GM10266 (cell line): Measurements from ENCODE around the gene PANX1.

Source experiments
- DNase-seq: peaks from one replicate; pipeline ENCODE4 v3.0.0; 2012; ENCODE audit errors: extremely low spot score
- TF ChIP-seq, protein P1 (sequence below): IDR thresholded peaks from 2 replicates; pipeline ENCODE4 v1.5.1; 2012; ENCODE audit warnings: mild to moderate bottlenecking, low read depth; ENCODE audit not compliant: control insufficient read depth, insufficient read depth; ENCODE audit errors: missing control alignments

Gene PANX1

DNA sequence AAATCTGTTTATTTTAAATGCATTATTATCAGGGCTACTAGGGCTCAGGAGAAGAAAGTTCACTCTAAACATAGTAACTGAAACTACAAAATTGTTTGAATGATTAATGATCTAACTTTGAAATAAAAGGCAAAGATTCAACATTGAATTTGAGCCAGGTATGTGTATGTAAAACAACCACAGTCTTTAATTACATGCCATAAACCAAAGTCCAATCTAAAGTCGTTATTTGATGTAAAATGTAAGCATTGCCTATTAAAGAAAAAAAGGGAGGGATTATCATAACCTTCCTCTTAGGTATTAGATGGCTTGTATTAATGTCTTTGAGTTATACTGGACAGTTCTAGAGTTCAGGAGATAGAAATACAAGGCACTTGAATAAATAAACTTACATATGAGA, 25.2 kb upstream of the PANX1 start:
- no peak for DNase-seq

DNA sequence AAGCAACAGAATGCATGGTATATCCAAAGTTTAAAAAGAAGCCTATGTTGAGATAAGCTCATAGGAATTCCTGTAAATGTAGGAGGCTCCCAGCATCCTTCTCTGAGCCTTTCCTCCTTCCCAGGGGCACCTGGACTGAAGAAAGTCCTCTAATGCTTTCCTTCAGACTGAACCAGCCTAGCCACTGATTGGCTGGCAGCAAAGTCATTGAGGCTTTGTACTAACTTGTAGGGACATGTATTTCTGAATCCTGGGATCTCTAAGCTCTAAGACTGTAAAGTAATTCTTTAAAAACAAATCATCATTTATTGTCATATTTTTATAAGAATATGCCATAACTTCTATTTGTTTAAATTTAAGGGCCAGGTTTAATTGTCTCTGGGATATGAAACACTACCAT, 23.9 kb upstream of the PANX1 start:
- TF ChIP-seq, protein P1, sequence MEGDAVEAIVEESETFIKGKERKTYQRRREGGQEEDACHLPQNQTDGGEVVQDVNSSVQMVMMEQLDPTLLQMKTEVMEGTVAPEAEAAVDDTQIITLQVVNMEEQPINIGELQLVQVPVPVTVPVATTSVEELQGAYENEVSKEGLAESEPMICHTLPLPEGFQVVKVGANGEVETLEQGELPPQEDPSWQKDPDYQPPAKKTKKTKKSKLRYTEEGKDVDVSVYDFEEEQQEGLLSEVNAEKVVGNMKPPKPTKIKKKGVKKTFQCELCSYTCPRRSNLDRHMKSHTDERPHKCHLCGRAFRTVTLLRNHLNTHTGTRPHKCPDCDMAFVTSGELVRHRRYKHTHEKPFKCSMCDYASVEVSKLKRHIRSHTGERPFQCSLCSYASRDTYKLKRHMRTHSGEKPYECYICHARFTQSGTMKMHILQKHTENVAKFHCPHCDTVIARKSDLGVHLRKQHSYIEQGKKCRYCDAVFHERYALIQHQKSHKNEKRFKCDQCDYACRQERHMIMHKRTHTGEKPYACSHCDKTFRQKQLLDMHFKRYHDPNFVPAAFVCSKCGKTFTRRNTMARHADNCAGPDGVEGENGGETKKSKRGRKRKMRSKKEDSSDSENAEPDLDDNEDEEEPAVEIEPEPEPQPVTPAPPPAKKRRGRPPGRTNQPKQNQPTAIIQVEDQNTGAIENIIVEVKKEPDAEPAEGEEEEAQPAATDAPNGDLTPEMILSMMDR = no peak
- no peak for DNase-seq

More for the DNA sequence above, 25.2 kb upstream of the PANX1 start:
- TF ChIP-seq, protein P1 = no peak

DNA sequence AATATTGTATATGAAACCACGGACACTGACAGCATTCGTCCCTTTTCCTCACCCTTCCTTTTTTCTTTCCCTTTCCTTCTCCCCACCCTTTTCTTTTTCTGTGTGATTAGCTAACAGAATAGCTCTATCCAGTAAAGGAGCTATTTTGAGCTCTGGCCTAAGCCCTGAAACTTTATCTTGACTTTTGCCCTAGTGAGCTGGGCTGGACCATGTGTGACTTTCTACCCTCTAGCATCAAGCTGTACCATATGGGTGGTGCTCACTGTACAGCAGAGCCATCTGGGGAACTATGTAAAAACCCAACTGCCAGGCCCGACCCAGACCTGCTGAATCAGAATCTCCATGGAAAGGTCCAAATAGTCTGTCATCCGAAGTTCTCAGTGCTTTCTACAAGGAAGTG, 21.9 kb upstream of the PANX1 start:
- TF ChIP-seq, protein P1 = no peak
- DNase-seq = no peak

DNA sequence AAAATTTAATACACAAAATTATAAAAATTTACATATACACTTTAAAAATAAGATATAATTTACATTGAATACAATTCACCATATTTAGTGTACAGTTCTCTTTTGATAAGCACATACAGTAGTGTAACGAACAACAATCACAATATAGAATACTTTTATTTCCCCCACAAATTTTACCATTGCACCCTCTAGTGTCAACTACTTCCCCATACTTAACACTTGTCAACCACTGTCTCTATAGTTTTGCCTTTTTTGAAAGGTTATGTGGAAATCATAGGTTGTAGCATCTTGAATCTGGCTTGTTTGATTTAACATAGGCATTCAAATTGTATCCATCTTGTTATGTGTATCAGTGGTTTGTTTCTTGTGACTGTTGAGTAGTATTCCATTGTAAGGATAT, 21.3 kb upstream of the PANX1 start:
- TF ChIP-seq, protein P1 = no peak
- DNase-seq = no peak

DNA sequence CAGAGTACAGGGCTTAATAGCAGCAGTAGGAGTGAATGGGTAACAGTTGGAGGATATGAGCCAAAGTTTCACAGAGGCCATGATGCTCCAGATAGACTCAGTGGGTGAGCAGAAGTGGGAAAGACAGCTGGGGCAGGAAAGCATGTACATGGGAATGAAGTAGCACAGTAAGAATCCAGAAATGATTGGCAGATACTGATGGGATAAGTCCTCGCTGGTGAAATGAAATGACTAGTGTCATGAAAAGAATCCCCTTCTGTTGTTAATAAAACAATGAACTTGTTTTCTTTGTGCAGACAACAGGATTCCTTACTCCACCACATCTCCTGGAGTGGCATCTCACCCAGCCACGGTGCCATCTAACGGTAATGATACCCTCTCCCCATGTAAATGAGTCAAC, 17.4 kb upstream of the PANX1 start:
- no peak for DNase-seq
- TF ChIP-seq, protein P1 = no peak

DNA sequence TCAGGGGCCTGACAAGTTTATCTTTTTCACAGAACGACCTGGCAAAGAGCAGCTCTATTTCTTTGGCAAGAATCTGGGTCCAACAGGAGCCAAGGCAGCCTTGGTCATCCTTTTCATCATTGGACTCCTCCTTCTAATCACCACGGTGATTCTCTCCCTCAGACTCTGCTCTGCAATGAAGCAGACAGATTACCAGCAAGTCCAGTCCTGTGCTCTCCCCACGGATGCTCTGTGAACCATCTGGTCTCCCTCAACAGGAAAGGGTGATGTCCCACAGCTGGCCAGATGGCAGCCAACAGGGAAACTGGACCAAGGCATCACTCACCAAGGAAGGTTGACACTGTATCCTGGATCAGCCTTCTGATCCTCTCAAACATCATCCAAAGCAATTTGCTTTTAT, 17.0 kb upstream of the PANX1 start:
- no peak for DNase-seq
- TF ChIP-seq, protein P1 = no peak

DNA sequence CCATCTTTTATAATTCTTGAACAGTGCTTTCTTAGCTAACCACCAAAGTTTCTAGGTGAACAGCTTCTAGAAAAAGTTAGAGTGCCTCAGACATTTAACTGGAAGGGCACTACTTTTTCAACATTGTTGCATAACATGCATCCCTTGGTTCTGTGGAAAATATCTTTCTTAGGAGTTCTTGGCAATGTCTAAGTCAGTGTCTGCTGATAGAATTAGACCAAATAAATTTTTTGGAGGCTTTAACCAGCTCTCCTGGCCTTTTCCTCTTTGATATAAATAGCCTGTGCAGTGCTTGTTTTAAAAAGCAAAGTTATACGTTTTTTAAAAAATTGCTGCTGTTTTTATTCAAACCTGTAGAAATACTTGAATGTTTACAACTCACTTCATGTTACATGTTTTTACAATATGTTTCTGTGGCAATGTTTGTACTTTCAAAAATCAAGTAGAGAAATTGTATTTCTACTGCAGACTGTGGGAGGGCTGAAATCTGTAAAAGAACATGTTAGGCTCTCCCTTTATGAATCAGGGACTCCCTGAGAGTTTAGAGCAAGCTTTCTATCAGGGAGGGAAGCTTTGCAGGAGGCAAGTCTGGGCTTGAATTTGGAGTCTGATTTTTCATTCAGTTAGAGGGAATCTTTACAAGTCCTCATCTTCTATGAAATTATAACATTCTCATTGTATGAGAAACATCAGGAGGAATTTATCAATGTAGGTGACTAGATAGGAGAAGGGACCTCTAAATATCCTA, 16.3 kb upstream of the PANX1 start:
- DNase-seq = no peak
- TF ChIP-seq, protein P1 = no peak
